BLaER1 treated with 17β-estradiol and CSF1 and Interleukin-3, amounts not matched to agents 10 nM and 100 nM (cell line): ENCODE results near the gene FAH.
A peak's percentile ranks its signal among the peaks of the same experiment; 100 is the strongest.

ENCODE experiments used
- H3K27ac ChIP-seq, 11 experiments: shearing (Covaris generic); formaldehyde crosslinking; 2 replicates each; pipeline ENCODE4 v1.8.1; 2022
- H3K27me3 ChIP-seq, 11 experiments: shearing (Covaris generic); formaldehyde crosslinking; 2 replicates each; pipeline ENCODE4 v1.8.1; 2022
- H3K36me3 ChIP-seq, 11 experiments: shearing (Covaris generic); formaldehyde crosslinking; 2 replicates each; pipeline ENCODE4 v1.8.1; 2022
- H3K4me1 ChIP-seq, 10 experiments: shearing (Covaris generic); formaldehyde crosslinking; 2 replicates each; pipeline ENCODE4 v1.8.1; 2022
- H3K4me2 ChIP-seq, 11 experiments: shearing (Covaris generic); formaldehyde crosslinking; 2 replicates each; pipeline ENCODE4 v1.8.1; 2022
- H3K4me3 ChIP-seq, 10 experiments: shearing (Covaris generic); formaldehyde crosslinking; 2 replicates each; pipeline ENCODE4 v1.8.1; 2022
- H3K9ac ChIP-seq, 11 experiments: shearing (Covaris generic); formaldehyde crosslinking; 2 replicates each; pipeline ENCODE4 v1.8.1; 2022
- H3K9me3 ChIP-seq, 11 experiments: shearing (Covaris generic); formaldehyde crosslinking; replicated peaks in 1 of 11; 2 replicates each; pipeline ENCODE4 v1.8.1; 2022
- H4K20me1 ChIP-seq, 11 experiments: shearing (Covaris generic); formaldehyde crosslinking; 2 replicates each; pipeline ENCODE4 v1.8.1; 2022
- Cebpa-rat ChIP-seq, 11 experiments: shearing (Covaris generic); IDR thresholded peaks; 2 replicates each; pipeline ENCODE4 v1.8.1; 2022

FAH gene

DNA sequence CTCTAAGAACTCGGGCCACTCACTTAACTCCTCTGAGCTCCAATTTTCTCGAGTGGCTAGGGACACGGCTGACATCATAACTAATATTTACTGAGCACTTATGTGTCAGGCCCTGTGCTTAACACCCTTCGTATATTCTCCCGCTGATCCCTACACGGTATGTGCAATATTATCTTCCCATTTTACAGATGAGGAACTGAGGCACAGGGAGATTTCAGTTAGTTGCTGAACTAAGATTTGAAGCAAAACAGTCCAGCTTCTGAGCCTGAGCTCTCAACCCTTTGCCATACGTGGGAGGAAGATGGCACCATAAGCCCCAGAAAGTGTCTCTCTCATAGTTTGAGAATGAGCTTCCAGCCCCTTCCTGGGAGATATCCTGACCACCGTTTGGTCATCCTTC is 19.6 kb downstream of the FAH start:
- TF ChIP-seq Cebpa-rat (IDR thresholded peaks at IDR 0.05), result no peak
- H3K27me3 ChIP-seq, result no peaks in the 10 kb centered on the region
- H3K27ac ChIP-seq, result peak overlapping the region in 2 of 11 experiments; percentile 10 to 23; a peak in 1 of 22 replicates
- H3K4me1 ChIP-seq, result peaks cover 0 to 9% (median 4%) of the 10 kb centered on the region in 10 experiments; a peak in 6 of 20 replicates
- H3K36me3 ChIP-seq, result peaks cover under 1 to 69% (median 23%) of the 10 kb centered on the region in 11 experiments; a peak in 15 of 22 replicates
- H3K4me2 ChIP-seq, result no peak overlapping the region
- no peak overlapping the region for H3K4me3 ChIP-seq
- H3K9ac ChIP-seq, result no peak overlapping the region
- no peaks in the 10 kb centered on the region for H3K9me3 ChIP-seq
- peaks cover 0 to 6% (median 0%) of the 10 kb centered on the region in 11 experiments; a peak in 1 of 22 replicates for H4K20me1 ChIP-seq

DNA sequence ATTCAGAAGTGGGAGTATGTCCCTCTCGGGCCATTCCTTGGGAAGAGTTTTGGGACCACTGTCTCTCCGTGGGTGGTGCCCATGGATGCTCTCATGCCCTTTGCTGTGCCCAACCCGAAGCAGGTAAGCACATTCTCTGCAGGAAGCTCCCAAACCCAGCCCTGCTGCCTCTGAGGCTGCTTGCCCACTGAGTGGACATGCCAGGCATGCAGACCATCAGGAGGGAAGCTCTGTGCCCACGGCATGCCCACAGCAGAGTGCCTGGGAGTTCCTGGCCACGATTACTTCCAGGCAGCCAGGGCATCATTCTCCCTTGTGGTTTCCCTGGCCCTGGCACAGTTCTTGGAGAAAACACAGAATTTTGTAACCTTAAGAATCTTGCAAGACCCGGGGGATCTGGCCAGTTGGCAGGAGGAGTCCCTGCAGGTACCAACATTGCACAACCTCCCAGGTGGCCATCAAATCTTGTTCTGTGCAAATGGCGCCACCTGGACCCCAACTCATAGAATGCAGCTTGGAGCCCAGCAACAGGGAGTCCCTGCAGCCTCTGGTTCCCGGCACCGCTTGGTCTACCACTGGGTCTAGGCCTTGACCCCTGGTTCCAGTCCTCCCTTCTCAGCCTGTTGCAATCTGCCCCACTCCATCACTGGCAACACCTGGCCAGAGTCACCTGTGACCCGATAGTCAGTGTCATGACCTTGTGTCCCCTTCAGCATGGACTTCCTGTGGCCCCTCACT is 20.4 kb downstream of the FAH start:
- Histone ChIP-seq H3K4me3 (no peak overlapping the region), H3K36me3 (peaks cover 5 to 68% (median 21%) of the 10 kb centered on the region in 11 experiments; a peak in 18 of 22 replicates), H3K9ac (no peak overlapping the region), H3K27ac (peak overlapping the region in 3 of 11 experiments; percentile 21 to 36 (median 23); a peak in 3 of 22 replicates), H4K20me1 (peaks cover 0 to 6% (median 0%) of the 10 kb centered on the region in 11 experiments; a peak in 1 of 22 replicates), H3K9me3 (no peaks in the 10 kb centered on the region), H3K4me1 (peaks cover 0 to 12% (median 4%) of the 10 kb centered on the region in 10 experiments; a peak in 6 of 20 replicates), H3K4me2 (no peak overlapping the region), H3K27me3 (no peaks in the 10 kb centered on the region)
- TF ChIP-seq Cebpa-rat (IDR thresholded peaks at IDR 0.05), result peak in 7 of 11 experiments; percentile 27 to 81 (median 46); a peak in 9 of 22 replicates

- Histone ChIP-seq H3K4me1 (peaks cover 4 to 21% (median 10%) of the 10 kb centered on the region in 10 experiments; a peak in 18 of 20 replicates), H3K4me3 (no peak overlapping the region), H3K9ac (peak overlapping the region in 2 of 11 experiments; percentile 17 to 24; a peak in 2 of 22 replicates), H3K27ac (peak overlapping the region in 2 of 11 experiments; percentile 36 to 37; a peak in 3 of 22 replicates), H3K36me3 (peaks cover 5 to 60% (median 20%) of the 10 kb centered on the region in 11 experiments; a peak in 16 of 22 replicates), H4K20me1 (peaks cover 0 to 6% (median 0%) of the 10 kb centered on the region in 11 experiments; a peak in 1 of 22 replicates), H3K4me2 (no peak overlapping the region), H3K27me3 (no peaks in the 10 kb centered on the region), H3K9me3 (no peaks in the 10 kb centered on the region)
- TF ChIP-seq Cebpa-rat (IDR thresholded peaks at IDR 0.05), result no peak
Observed at GRCh38 chr15:80174017-80174746, 21.4 kb downstream of the FAH start.

GRCh38 chr15:80175436-80175835 is 22.6 kb downstream of the FAH start:
- Histone ChIP-seq H3K27ac (peak overlapping the region in 1 of 11 experiments; percentile 27; a peak in 1 of 22 replicates), H3K9me3 (no peaks in the 10 kb centered on the region), H3K27me3 (no peaks in the 10 kb centered on the region), H3K4me2 (no peak overlapping the region), H3K4me1 (peaks cover 10 to 30% (median 17%) of the 10 kb centered on the region in 10 experiments; a peak in 18 of 20 replicates), H3K9ac (no peak overlapping the region), H3K36me3 (peaks cover 5 to 57% (median 26%) of the 10 kb centered on the region in 11 experiments; a peak in 17 of 22 replicates), H4K20me1 (peaks cover 0 to 12% (median 0%) of the 10 kb centered on the region in 11 experiments; a peak in 3 of 22 replicates), H3K4me3 (no peak overlapping the region)
- no peak for TF ChIP-seq Cebpa-rat (IDR thresholded peaks at IDR 0.05)

GRCh38 chr15:80176443-80176842 is 23.6 kb downstream of the FAH start:
- peaks cover 10 to 30% (median 17%) of the 10 kb centered on the region in 10 experiments; a peak in 18 of 20 replicates for H3K4me1 ChIP-seq
- no peak overlapping the region for H3K4me3 ChIP-seq
- H4K20me1 ChIP-seq, result peaks cover 0 to 12% (median 0%) of the 10 kb centered on the region in 11 experiments; a peak in 3 of 22 replicates
- H3K36me3 ChIP-seq, result peaks cover 7 to 64% (median 36%) of the 10 kb centered on the region in 11 experiments; a peak in 21 of 22 replicates
- H3K27ac ChIP-seq, result no peak overlapping the region
- H3K27me3 ChIP-seq, result no peaks in the 10 kb centered on the region
- peak overlapping the region in 2 of 11 experiments; percentile 9 to 33; a peak in 2 of 22 replicates for H3K4me2 ChIP-seq
- no peak overlapping the region for H3K9ac ChIP-seq
- no peak for TF ChIP-seq Cebpa-rat (IDR thresholded peaks at IDR 0.05)
- H3K9me3 ChIP-seq, result no peaks in the 10 kb centered on the region

DNA sequence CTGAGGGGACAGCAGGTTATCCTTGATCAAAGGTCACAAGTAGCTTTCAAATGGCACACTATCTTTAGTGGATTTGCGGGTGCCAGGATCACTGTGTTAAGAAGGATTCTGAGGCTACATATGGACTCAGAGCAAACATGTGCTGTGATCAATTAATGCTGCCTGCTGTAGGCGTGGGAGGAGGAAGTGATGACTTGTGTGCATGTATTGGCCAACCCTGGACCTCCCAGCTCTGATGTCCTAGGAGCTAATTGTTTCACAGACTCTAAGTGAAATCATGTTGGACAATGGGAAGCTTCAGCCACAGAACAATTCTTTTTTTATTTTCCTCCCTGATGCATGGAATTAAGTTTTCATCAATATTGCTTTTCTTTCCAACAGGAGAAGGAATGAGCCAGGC is 24.4 kb downstream of the FAH start:
- Histone ChIP-seq H3K9ac (no peak overlapping the region), H4K20me1 (peaks cover 0 to 12% (median 0%) of the 10 kb centered on the region in 11 experiments; a peak in 3 of 22 replicates), H3K4me1 (peaks cover 10 to 30% (median 19%) of the 10 kb centered on the region in 10 experiments), H3K4me2 (peak overlapping the region in 3 of 11 experiments; percentile 1 to 33 (median 9); a peak in 3 of 22 replicates), H3K27me3 (no peaks in the 10 kb centered on the region), H3K4me3 (no peak overlapping the region), H3K36me3 (peaks cover 10 to 64% (median 43%) of the 10 kb centered on the region in 11 experiments; a peak in 21 of 22 replicates), H3K27ac (no peak overlapping the region), H3K9me3 (no peaks in the 10 kb centered on the region)
- TF ChIP-seq Cebpa-rat (IDR thresholded peaks at IDR 0.05), result no peak

DNA sequence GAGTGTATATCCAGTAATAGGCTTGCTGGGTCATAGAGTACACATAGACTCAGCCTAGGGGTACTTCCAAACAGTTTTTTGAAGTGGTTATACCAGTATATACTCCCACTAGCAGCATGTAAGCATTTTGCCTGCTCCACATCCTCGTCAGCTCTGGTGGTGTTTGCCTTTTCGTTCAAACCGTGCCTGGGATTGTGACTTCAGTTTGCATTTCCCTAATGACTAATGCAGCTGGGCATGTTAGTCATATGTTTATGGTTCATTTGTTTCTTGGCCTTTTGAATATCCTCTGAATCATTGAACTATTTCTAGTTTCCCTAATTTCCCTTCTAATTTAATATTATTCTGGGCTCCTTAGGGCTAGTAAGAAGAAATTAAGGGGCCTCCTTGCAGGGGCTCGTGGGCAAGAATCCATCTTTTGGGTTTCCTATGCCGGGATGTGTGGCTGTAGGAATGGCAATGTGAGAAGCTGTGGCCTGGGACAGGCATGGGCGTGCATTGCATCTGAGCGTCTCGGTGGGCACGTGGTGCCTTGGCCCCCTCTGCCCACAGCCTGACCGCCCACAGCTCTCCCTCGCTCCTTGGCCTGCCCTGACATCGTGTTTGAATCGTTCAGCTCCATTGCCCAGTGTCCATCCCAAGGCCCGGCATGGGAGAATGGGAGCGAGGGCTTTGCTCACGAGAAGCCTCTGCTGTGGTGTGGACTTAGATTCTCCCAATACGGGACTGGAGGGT is 26.4 kb downstream of the FAH start:
- peak overlapping the region in 10 of 11 experiments; percentile 16 to 78 (median 46); a peak in 20 of 22 replicates for H3K4me2 ChIP-seq
- no peaks in the 10 kb centered on the region for H3K27me3 ChIP-seq
- no peaks in the 10 kb centered on the region for H3K9me3 ChIP-seq
- H3K27ac ChIP-seq, result peak overlapping the region in 7 of 11 experiments; percentile 9 to 49 (median 35); a peak in 9 of 22 replicates
- no peak overlapping the region for H3K4me3 ChIP-seq
- no peak overlapping the region; a peak in 1 of 22 replicates for H3K9ac ChIP-seq
- peaks cover 19 to 30% (median 27%) of the 10 kb centered on the region in 10 experiments for H3K4me1 ChIP-seq
- H4K20me1 ChIP-seq, result peaks cover 0 to 11% (median 0%) of the 10 kb centered on the region in 11 experiments; a peak in 2 of 22 replicates
- H3K36me3 ChIP-seq, result peaks cover 10 to 75% (median 62%) of the 10 kb centered on the region in 11 experiments; a peak in 21 of 22 replicates
- no peak for TF ChIP-seq Cebpa-rat (IDR thresholded peaks at IDR 0.05)

DNA sequence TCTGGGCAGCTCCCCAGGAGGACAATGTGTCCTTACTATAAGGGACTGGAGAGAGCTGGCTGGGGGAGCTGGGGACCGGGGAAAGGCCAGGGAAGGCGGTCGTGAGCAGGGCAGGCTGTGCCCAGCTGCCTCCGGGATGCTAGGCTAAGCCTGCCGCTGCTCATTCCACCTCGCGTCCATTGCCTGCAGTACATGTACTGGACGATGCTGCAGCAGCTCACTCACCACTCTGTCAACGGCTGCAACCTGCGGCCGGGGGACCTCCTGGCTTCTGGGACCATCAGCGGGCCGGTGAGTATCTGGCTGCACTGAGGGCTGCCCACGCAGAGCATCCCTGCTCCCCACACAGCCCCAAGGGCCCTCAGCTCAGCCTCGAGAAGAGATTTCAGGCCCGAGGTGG is 27.1 kb downstream of the FAH start:
- Histone ChIP-seq H3K4me2 (peak overlapping the region in 8 of 11 experiments; percentile 24 to 78 (median 53); a peak in 14 of 22 replicates), H3K4me3 (no peak overlapping the region), H3K36me3 (peaks cover 10 to 75% (median 62%) of the 10 kb centered on the region in 11 experiments; a peak in 21 of 22 replicates), H3K9me3 (no peaks in the 10 kb centered on the region), H3K27ac (peak overlapping the region in 5 of 11 experiments; percentile 9 to 41 (median 35); a peak in 4 of 22 replicates), H3K4me1 (peaks cover 19 to 30% (median 27%) of the 10 kb centered on the region in 10 experiments), H4K20me1 (peaks cover 0 to 11% (median 0%) of the 10 kb centered on the region in 11 experiments; a peak in 2 of 22 replicates), H3K27me3 (no peaks in the 10 kb centered on the region), H3K9ac (no peak overlapping the region; a peak in 1 of 22 replicates)
- TF ChIP-seq Cebpa-rat (IDR thresholded peaks at IDR 0.05), result no peak
